ENCODE results near the gene CYS1. TPM values are rescaled to one million over a fixed set of nuclear protein-coding genes. Genes with fewer than 3 reads are reported as not detected.
A peak's percentile ranks its signal among the peaks of the same experiment; 100 is the strongest.

The CYS1 gene
- total RNA-seq, 3 donors from 2014 or later, result 0.58 to 5.1 (median 0.98) TPM

DNA sequence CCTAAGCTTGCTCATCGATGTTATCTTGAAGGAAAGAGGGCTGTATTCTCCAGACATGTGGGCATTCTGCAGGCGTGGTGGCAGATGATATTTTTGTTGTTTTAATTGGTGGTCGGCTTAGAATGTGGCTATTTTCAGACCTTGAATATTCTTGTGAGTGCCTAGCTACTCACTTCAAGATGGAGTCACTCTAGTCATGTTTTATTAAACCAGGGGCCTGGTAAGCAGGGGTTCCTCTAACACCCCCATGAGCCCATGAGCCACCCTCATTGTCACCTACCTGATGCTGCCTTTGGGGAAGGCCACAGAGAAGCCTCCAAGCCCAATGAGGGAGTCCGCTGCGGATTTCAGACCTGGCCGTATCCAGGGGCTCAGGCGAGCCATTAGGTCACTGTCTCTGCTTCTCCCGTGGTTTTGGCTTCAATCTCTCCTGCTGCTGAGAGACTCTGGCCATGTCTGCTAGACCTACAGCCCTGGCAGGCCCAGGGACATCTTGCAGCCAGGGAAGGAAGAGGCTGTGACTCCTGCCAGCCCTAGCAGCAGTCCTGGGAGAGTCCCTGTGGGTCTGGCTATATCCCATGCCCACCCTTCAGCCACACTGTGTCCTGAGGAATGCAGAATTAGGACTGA, 53.2 kb downstream of the CYS1 start:
- Histone ChIP-seq H3K4me3 (no peak overlapping the region), H3K9me3 (no peaks in the 10 kb centered on the region), H3K4me1 (ENCODE audit: low read depth) (peaks cover 12% of the 10 kb centered on the region), H3K36me3 (ENCODE audit: low read depth) (no peaks in the 10 kb centered on the region)
- TF ChIP-seq CTCF (IDR thresholded peaks at IDR 0.05), result no peak
- ATAC-seq, result no peak
- peak in 1 of 3 donors; percentile 18 for DNase-seq
- intact Hi-C loops (cut with DNase I, micrococcal nuclease), result no loop called here

GRCh38 chr2:10022966-10023662, 57.1 kb downstream of the CYS1 start:
- no peaks in the 10 kb centered on the region for H3K4me1 ChIP-seq (ENCODE audit: low read depth)
- peak in 2 of 3 donors; percentile 5 to 28 for DNase-seq
- H3K4me3 ChIP-seq, result no peak overlapping the region
- no peaks in the 10 kb centered on the region for H3K9me3 ChIP-seq
- no peaks in the 10 kb centered on the region for H3K36me3 ChIP-seq (ENCODE audit: low read depth)
- TF ChIP-seq CTCF (IDR thresholded peaks at IDR 0.05), result no peak
- intact Hi-C loops (cut with DNase I, micrococcal nuclease), result no loop called here
- ATAC-seq, result no peak

DNA sequence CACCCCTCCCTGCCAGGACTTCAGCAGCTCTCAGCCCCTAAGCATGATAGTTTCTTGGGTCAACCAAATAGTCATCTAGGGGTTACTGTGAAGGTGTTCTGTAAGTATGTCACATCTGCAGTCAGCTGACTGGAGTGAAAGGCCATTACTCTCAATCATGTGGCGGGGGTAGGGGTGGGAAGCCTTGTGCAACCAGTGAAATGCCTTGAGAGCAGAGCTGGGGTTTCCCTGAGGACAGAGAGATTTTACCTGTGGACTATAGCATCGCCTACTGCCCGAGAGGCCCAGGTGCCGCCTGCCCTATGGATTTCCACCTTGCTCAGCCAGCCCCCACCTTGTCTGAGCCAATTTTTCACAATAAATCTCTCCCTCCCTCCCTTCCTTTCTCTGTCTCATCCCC, 57.8 kb downstream of the CYS1 start:
- Histone ChIP-seq H3K9me3 (no peaks in the 10 kb centered on the region), H3K4me1 (ENCODE audit: low read depth) (no peaks in the 10 kb centered on the region), H3K36me3 (ENCODE audit: low read depth) (no peaks in the 10 kb centered on the region), H3K4me3 (no peak overlapping the region)
- ATAC-seq (no peak), DNase-seq (peak in 2 of 3 donors; percentile 8 to 18)
- intact Hi-C loops (cut with DNase I, micrococcal nuclease), result no loop called here
- no peak for TF ChIP-seq CTCF (IDR thresholded peaks at IDR 0.05)

DNA sequence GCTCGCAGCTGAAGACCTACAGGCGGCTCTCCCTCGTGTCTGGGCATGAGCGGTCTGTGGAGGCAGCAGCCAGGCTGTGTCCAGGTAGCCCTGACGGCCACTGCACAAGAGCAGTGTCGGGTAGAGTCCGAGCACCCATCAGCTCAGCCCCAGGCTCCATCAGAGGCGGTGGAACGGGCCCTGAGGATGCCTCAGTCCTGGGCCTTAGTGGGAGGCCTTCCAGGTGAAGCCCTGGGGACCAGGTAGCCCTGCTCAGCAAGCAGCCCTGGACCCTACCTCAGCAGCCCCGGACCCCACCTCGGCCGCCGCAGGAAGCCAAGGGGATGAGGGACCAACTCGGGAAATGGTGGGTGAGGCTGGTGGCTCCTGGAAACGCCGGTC, 58.2 kb downstream of the CYS1 start:
- DNase-seq, result peak in 2 of 3 donors; percentile 7 to 44
- Histone ChIP-seq H3K36me3 (ENCODE audit: low read depth) (no peaks in the 10 kb centered on the region), H3K9me3 (no peaks in the 10 kb centered on the region), H3K4me1 (ENCODE audit: low read depth) (no peaks in the 10 kb centered on the region), H3K4me3 (no peak overlapping the region)
- intact Hi-C loops (cut with DNase I, micrococcal nuclease), result no loop called here
- no peak for TF ChIP-seq CTCF (IDR thresholded peaks at IDR 0.05)
- no peak for ATAC-seq

GRCh38 chr2:10019602-10020400, 60.4 kb downstream of the CYS1 start:
- H3K4me1 ChIP-seq (ENCODE audit: low read depth), result no peaks in the 10 kb centered on the region
- no peaks in the 10 kb centered on the region for H3K36me3 ChIP-seq (ENCODE audit: low read depth)
- intact Hi-C loops (cut with DNase I, micrococcal nuclease), result no loop called here
- H3K4me3 ChIP-seq, result no peak overlapping the region
- DNase-seq, result peak in 1 of 3 donors; percentile 44
- no peak for ATAC-seq
- no peaks in the 10 kb centered on the region for H3K9me3 ChIP-seq
- TF ChIP-seq CTCF (IDR thresholded peaks at IDR 0.05), result no peak

Measured in mucosa of descending colon (tissue), 3 donors.